ENCODE measurements around the gene NT5C.

NT5C gene

DNA sequence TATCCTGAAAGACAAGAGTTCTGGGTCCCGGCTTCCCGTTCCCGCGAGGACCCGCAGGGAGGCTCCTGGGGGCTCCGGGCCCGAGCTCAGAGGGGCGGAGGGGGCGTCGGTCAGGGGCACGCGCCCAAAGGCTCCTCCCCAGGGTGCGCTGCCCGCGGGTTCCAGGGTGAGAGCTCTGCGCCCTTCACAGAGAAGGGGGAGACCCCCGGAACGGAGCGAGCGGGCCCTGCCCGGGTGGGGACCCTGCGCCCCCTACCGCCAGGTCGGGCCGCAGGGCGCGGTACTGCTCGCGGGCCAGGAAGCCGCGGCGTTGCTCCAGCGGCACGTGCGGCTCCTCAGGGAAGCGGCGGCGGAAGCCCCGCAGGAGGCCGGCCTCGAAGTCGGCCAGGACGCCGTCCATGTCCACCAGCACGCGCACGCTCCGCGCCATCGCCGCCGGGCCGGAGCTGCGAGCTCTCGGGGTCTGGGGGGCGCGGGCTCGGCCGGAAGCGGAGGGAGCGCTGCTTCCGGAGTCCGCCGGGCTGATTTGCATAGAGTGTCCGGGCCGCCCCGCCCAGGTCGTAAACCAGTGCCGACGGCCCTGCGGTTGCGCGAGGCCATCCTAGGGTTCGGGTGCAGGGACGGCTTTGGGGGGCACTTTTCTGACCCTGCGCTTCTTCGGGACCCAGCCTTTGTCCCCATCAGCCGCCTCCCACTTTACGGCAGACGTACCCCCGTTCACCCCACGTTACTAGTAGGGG lies at the start of gene NT5C:
Gene NT5C, minus strand, starts transcription at position 465 of the 740 bp plus-strand sequence. Its CDS starts 35 bp downstream, at position 430.
- peak; percentile 71 to 84 for DNase-seq (ENCODE audit: low read depth in 2 of 2)
- TF ChIP-seq, protein P1, sequence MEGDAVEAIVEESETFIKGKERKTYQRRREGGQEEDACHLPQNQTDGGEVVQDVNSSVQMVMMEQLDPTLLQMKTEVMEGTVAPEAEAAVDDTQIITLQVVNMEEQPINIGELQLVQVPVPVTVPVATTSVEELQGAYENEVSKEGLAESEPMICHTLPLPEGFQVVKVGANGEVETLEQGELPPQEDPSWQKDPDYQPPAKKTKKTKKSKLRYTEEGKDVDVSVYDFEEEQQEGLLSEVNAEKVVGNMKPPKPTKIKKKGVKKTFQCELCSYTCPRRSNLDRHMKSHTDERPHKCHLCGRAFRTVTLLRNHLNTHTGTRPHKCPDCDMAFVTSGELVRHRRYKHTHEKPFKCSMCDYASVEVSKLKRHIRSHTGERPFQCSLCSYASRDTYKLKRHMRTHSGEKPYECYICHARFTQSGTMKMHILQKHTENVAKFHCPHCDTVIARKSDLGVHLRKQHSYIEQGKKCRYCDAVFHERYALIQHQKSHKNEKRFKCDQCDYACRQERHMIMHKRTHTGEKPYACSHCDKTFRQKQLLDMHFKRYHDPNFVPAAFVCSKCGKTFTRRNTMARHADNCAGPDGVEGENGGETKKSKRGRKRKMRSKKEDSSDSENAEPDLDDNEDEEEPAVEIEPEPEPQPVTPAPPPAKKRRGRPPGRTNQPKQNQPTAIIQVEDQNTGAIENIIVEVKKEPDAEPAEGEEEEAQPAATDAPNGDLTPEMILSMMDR (IDR thresholded peaks at IDR 0.05; ENCODE audit: low read depth, low read length): peak; percentile 34
- peak within 1 kb of the TSS; percentile 70 to 73 for H3K4me3 ChIP-seq (replicated peaks in 1 of 2; ENCODE audit: low read depth in 2 of 2, low read length in 2 of 2)

GRCh38 chr17:75181110-75181509 lies 49.6 kb upstream of the NT5C start:
- no peak for DNase-seq (ENCODE audit: low read depth in 2 of 2)
- TF ChIP-seq, protein P1 (IDR thresholded peaks at IDR 0.05; ENCODE audit: low read depth, low read length): no peak
- peak overlapping the region; percentile 98 for H3K4me3 ChIP-seq (replicated peaks in 1 of 2; ENCODE audit: low read depth in 2 of 2, low read length in 2 of 2)

DNA sequence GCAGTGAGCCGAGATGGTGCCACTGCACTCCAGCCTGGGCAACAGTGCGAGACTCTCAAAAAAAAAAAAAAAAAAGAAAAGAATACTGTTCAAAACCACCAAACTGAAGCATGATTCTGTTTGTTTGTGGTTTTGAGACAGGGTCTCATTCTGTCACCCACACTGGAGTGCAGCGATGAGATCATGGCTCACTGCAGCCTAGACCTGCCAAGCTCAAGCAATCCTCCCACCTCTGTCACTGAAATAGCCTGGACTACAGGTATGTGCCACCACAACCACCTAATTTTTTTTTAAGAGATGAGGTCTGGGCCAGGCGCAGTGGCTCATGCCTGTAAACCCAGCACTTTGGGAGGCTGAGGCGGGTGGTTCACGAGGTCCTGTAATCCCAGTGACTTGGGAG lies 46.9 kb upstream of the NT5C start:
- DNase-seq (ENCODE audit: low read depth in 2 of 2): no peak

DNA sequence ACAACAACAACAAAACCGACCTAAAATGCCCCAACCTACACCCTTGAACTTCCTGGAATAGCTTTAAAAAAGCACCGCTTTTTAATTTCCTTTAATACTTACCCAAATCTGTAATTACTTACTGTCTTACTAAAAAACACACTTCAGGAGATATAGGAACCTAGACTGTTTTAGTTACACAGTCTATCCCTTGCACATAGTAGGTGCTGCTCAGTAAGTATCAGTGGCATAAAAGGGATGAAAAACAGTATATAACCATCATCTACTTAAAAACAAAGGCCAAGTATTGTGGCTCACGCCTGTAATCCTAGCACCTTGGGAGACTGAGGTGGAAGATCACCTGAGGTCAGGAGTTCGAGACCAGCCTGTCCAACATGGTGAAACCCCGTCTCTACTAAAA lies 45.1 kb upstream of the NT5C start:
- no peak overlapping the region for H3K4me3 ChIP-seq (replicated peaks in 1 of 2; ENCODE audit: low read depth in 2 of 2, low read length in 2 of 2)
- no peak for DNase-seq (ENCODE audit: low read depth in 2 of 2)
- TF ChIP-seq, protein P1 (IDR thresholded peaks at IDR 0.05; ENCODE audit: low read depth, low read length): no peak

More for the DNA sequence above, 46.9 kb upstream of the NT5C start:
- TF ChIP-seq, protein P1 (IDR thresholded peaks at IDR 0.05; ENCODE audit: low read depth, low read length): no peak
- no peak overlapping the region for H3K4me3 ChIP-seq (replicated peaks in 1 of 2; ENCODE audit: low read depth in 2 of 2, low read length in 2 of 2)

DNA sequence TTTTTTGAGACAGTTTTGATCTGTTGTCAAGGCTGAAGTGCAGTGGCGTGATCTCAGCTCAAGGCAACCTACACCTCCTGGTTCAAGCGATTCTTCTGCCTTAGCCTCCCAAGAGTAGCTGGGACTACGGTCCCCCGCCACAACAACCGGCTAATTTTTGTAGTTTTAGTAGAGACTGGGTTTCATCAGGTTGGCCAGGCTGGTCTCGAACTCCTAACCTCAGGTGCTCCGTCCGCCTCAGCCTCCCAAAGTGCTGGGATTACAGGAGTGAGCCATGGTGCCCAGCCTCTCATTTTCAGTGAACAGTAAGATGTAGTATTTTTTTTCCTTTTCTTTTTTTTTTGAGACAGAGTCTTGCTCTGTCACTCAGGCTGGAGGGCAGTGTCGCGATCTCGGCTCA lies 43.5 kb upstream of the NT5C start:
- TF ChIP-seq, protein P1 (IDR thresholded peaks at IDR 0.05; ENCODE audit: low read depth, low read length): no peak
- DNase-seq (ENCODE audit: low read depth in 2 of 2): no peak
- no peak overlapping the region for H3K4me3 ChIP-seq (replicated peaks in 1 of 2; ENCODE audit: low read depth in 2 of 2, low read length in 2 of 2)

- H3K4me3 ChIP-seq (replicated peaks in 1 of 2; ENCODE audit: low read depth in 2 of 2, low read length in 2 of 2): no peak overlapping the region
- no peak for DNase-seq (ENCODE audit: low read depth in 2 of 2)
- TF ChIP-seq, protein P1 (IDR thresholded peaks at IDR 0.05; ENCODE audit: low read depth, low read length): no peak
These were observed 42.0 kb upstream of the NT5C start for GRCh38 chr17:75173526-75173925.

Measured in cardiac fibroblast (primary cell).